ENCODE data around the gene CAPN12.
"Not testable (repeated sequence)": the region's sequence is repeated elsewhere in the genome, so short reads cannot be mapped to it uniquely, and the experiment has no call there.

- TF ChIP-seq, protein P1, sequence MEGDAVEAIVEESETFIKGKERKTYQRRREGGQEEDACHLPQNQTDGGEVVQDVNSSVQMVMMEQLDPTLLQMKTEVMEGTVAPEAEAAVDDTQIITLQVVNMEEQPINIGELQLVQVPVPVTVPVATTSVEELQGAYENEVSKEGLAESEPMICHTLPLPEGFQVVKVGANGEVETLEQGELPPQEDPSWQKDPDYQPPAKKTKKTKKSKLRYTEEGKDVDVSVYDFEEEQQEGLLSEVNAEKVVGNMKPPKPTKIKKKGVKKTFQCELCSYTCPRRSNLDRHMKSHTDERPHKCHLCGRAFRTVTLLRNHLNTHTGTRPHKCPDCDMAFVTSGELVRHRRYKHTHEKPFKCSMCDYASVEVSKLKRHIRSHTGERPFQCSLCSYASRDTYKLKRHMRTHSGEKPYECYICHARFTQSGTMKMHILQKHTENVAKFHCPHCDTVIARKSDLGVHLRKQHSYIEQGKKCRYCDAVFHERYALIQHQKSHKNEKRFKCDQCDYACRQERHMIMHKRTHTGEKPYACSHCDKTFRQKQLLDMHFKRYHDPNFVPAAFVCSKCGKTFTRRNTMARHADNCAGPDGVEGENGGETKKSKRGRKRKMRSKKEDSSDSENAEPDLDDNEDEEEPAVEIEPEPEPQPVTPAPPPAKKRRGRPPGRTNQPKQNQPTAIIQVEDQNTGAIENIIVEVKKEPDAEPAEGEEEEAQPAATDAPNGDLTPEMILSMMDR (IDR thresholded peaks at IDR 0.05 in 8 of 11, conservative IDR thresholded peaks at IDR 0.05 in 3 of 11) = not testable (repeated sequence)
- not testable (repeated sequence) for TF ChIP-seq POLR2A, POLR2AphosphoS5 (IDR thresholded peaks at IDR 0.05)
Observed at GRCh38 chr19:38782212-38782611, 37.9 kb upstream of the CAPN12 start.
